HG03432 (cell line): ENCODE data around the gene ZACN.

Source experiments
- ATAC-seq: cut with Tn5 transposase; IDR thresholded peaks from one replicate; pipeline ENCODE4 v1.9.1; 2021; ENCODE audit warnings: mild to moderate bottlenecking, moderate library complexity; ENCODE audit not compliant: unreplicated experiment

Gene ZACN

DNA sequence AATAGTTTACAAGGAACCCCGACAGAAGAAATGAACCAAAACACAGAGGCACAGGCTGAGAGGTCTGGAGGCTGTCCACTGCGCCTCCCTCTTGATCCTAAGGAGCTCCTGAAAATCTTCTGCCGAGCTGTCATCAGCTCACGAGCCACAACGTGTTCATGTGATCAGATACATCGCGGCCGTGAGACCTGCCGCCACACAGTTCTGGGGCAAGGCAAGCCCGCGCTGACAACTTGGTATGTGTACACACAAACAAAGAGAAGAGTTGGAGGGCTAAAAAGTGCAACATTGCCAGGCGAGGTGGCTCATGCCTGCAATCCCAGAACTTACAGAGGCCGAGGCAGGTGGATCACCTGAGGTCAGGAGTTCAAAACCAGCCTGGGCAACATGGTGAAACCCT is 17.0 kb downstream of the ZACN start:
- no peak for ATAC-seq

DNA sequence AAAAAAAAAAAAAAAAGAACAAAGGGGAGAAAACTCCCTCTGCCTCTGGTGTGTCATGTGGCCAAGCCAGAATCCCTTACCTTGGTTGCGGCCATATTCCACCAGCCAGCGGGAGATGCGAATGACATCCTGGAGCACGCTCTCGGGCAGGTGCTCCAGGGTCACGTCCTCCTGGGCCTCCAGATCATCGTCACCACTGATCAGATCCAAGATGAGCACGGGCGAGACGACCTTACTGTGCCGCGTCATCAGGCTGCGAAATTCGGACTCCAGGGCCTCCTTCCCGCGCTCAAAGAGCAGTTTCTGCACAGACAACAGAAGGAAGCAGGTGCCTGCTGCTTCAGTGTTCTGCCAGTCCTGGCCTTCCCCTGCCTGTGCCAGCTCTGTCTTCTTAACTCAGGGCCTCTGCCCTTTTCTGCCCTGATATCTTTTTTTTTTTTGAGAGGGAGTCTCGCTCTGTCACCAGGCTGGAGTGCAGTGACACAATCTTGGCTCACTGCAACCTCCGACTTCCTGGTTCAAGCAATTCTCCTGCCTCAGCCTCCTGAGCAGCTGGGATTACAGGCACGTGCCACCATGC is 18.8 kb downstream of the ZACN start:
- no peak for ATAC-seq

DNA sequence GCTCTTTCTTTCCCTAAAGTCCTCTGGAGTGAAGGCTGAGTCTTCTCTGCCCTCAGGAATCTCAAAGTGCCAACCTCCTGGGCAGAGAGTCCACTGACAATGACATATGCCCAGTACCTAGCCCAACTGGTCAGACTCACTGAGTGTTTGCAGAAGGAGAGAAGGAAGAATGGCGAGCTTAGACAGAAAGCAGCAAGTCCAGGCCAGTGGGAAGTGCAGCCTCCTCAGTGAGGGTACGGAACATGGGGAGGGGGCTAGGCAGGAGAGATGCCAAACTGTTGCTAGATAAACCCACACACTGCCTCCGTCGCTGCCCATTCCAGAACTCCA is 23.9 kb downstream of the ZACN start:
- no peak for ATAC-seq

DNA sequence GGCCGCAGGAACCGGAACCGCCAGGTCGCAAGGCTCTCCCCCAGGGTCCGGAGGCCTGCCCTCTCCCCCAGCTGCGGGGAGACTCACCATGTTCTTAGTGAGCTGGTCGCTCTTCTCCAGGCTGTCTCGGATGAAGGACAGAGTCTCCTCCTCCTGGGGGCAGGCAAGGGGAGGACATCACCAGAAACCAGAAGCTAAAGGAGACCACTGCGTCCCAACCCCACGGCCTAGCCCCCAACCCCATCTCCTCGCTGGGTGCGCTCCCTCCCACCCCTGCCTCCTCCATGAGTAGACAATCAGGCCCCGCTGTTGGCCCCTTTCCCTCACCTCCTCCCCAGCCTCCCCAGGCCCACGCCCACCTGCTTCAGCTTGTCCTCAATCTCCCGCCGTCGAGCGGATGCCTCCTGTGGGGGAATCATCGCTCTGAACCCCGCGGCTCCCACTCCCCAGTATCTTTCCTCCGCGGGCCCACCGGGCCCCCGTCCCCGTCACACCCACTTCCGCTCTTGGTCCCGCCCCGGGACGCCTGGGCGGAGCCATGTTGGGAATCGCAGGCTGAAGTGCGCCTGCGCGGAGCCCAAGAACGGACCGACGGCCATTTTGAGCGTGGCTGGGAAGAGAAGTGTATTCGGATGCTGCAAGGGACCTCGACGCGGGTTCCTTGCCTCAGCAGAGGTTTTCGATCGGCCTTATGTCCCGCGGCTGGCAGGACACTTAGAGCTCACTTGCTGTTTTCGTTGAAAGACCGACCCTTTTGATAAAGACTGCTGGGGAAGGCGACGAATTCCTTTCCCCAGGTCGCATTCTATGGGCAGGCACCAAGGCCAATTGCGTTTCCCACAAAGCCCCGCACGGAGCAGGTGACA is 24.5 kb downstream of the ZACN start, which contains the start of gene EXOC7:
Gene EXOC7, minus strand, starts transcription at position 514 of the 866 bp plus-strand sequence. Its CDS starts 95 bp downstream, at position 419.
- ATAC-seq = peak; percentile 81

DNA sequence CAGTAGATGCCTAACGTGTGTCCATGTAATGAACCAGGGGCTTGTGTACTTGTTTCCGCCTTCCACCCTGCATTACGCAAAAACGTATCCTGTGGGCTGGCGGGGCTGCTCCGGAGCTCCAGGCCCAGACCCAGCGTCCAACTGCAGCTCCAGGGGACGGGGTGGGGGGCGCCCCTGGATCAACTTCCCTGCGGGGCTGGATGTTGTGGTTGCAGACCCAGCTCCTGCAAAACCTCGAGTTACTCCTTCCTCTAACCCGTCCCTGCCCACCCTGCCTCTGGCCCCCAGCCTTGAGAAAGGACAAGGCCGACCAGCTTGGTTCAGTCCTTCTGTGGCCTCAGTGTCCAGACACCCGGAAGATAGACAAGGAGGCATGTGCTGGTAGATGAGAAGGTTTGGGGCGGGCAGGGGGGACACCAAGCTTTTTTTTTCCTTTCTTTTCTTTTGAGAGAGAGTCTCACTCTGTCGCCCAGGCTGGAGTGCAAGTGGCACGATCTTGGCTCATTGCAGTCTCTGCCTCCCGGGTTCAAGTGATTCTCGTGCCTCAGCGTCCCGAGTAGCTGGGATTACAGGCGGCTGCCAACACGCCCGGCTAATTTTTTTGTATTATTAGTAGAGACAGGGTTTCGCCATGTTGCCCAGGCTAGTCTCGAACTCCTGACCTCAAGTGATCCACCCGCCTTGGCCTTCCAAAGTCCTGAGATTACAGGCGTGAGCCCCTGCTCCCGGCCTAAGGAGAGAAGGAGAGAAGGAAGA is 25.3 kb downstream of the ZACN start:
- ATAC-seq = no peak

DNA sequence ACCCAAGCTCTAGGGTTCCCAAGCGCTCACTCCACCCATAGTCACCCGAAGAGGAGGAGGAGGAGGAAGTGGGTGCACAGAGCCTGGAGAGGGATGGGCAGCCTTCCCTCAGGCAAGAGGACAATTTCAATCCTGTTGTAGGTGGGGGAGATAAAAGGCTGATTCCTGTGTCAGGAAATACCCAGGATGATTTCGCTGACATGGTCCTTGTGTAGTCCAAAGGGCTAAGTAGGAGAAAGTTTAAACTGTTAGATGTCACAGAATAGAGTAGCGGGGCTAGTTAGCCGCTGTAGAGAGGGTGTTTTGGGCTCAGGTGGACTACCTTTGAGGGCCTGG is 25.9 kb downstream of the ZACN start:
- no peak for ATAC-seq

DNA sequence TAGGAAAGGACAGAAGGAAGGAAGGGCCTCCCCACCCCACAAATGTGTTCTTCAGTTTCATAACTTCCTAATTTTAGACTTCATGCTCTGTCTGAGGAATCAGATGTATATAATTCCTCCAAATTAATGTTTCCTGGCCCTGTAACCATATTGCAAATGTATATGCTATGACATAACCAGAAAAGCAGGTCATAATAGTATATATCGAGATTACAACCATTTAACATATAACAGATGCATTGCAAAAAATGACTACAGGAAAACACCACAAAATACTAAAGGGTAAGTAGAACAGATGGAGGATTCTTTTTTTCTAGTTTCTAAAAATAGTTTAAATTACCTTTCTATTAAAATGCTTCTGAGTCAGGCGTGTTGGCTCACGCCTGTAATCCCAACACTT is 27.7 kb downstream of the ZACN start:
- ATAC-seq = no peak

DNA sequence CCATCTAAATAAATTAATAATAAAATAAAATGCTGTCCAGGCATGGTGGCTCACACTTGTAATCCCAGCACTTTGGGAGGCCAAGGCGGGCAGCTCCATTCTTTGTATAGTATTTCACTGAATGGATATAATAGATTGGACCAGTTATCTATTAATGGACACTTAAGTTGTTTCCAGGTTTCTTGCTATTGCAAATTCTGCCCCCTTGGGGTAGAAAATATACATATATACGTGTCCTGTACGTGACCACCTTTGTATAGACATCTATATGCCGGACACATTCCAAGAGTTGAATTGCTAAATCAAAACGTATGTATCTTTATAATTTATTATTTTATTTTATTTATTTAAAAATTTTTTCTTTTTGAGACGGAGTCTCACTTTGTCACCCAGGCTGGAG is 28.5 kb downstream of the ZACN start:
- ATAC-seq = no peak

DNA sequence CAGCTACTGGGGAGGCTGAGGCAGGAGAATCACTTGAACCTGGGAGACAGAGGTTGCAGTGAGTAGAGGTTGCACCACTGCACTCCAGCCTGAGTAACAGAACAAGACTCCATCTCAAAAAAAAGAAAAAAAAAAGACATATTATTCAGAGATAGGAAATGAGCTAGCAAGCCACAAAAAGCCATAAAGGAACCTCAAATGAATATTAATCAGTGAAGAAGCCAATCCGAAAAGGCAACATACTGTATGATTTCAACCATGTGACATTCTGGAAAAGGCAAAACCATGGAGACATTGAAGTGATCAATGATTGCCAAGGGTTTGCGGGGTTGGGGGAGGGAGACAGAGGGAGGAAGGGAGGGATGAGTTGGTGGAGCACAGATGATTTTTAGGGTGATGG is 33.0 kb downstream of the ZACN start:
- no peak for ATAC-seq

DNA sequence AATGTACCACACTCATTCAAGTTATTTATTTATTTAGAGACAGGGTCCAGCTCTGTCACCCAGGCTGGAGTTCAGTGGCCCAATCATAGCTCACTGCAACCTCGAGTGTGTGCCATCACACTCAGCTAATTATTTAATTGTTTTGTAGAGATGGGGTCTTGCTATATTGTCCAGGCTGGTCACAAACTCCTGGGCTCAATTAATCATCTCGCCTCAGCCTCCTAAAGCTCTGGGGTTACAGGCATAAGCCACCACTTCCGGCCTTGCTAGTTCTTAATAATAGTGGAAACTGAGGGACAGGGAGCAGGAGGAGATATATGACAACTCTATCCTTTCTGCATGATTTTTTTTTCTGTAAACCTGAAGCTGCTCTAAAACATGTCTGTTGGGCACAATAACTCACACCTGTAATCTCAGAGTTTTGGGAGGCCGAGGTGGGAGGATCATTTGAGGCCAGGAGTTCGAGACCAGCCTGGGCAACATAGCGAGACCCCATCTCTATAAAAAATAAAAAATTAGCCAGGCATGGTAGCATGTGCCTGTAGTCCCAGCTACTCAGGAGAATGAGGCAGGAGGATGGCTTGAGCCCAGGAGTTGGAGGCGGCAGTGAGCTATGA is 36.3 kb downstream of the ZACN start:
- no peak for ATAC-seq

DNA sequence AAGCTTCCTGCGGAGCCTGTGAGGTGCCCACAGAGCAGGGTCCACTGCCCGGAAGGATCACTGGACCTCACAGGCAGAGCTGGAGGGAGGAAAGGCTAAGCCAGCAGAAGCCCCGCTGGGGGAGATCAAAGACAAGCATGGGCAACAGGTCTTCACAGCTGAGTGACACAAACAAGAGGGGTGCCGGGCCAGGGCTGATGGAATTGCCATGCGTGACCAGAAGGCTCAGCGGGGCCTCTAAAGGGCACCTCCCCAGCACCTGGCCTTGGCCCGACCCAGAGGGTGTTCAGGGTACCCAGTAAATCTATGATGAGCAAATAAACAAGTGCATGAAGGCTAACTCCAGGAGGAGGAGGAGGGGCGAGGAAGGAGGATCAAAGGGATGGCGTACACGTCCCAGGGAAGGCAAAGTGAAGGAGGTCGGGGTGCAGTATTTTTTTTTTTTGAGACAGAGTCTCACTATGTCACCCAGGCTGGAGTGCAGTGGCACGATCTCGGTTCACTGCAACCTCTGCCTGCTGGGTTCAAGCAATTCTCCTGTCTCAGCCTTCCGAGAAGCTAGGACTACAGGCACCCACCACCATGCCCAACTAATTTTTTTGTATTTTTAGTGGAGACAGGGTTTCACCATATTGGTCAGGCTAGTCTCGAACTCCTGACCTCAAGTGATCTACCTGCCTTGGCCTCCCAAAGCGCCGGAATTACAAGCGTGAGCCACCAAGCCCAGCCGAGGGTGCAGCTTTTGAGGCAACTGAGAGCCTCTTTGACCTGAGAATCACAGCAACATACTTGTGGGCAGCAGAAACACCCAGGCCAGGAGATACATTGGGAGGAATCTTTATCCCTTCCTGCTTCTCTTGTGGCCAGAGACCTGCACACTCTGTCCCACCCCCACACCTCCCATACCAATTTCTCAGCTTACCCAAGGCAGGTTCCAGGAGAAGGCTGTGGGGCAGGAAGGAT is 40.7 kb downstream of the ZACN start:
- ATAC-seq = no peak

DNA sequence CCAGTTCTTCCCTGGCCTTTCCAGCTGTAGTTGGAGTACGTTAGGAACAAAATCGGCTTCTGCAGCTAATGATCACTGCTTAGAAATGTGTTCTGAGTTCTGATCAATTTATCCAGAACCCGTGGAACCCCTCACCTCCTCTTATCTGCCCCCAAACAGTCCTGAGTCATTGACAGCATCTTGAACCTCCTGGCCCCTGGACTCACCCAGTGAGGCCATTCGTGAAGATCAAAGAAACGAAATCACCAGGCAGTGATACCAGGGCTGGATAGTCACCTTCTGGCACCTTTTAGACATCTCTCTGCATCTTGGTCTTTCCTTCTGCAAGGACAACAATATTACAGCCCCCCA is 41.7 kb downstream of the ZACN start:
- no peak for ATAC-seq

DNA sequence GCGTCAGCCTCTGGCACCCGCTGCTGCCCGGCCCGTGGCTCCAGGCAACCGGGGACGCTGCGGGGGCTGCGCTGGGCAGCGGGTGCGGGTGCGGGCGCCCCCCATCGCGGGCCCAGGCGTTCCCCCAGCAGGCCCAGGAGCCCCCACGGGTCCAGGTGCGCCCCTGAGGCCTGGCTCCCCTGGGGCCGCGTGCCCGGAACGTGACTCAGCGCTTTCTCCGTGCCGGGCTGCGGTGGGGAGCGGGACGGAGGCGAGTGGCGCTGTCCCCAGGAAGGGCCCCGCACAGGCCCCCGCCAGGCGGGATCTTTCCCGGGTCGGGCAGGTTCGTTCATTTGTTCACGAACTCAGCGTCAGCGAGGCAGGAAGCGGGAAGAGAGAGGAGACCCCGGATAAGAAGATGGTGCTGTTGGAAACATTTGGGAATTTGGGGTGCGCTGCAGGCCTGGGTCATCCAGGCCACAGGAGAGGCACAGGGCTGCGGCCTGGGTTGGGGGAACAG is 43.0 kb downstream of the ZACN start:
- ATAC-seq = peak; percentile 21

DNA sequence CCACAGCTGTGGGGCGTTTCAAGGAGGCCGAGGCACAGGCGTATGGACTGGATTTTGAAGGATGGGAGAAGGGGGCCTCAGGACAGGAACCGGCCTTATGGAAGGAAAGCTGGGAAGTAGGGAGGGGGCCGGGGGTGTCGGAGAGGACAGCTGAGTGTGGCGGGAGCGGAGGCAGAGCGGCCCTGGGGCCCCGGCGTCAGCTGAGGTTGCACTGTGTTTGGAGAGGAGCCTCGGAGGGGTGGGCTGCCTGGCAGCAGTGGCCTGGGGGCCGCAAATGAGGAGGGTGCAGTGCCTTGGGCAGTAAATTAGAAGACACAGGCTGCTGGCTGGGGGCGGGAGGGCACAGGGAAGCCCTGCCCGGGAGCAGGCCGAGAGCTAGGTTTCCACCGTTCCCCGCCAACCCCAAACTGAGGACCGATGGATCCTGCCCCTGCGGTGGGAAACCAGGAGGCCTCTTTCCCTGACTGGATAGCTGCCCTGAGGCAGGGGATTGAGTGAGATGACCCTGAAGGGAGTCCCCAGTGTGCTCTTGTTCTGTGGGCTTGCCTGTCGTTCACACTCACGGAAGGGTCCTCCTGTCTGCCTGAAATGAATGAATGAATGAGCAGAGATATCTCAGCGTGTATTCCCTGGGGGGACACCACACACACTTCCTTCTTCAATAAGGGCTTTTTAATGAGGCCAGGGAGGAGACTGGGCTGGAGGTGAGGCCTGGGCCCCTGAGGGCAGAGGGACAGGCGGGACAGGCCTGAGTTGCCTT is 43.6 kb downstream of the ZACN start:
- ATAC-seq = no peak

DNA sequence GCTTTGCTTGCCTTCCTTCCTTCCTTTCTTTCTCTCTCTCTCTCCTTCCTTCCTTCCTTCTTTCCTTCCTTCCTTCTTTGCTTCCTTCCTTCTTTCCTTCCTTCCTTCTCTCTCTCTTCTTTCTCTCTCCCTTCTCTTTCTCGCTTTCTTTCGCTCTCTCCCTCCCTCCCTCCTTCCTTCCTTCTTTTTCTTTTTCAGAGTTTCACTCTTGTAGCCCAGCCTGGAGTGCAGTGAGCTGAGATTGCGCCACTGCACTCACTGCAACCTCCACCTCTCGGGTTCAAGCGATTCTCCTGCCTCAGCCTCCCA is 44.2 kb downstream of the ZACN start:
- no peak for ATAC-seq

DNA sequence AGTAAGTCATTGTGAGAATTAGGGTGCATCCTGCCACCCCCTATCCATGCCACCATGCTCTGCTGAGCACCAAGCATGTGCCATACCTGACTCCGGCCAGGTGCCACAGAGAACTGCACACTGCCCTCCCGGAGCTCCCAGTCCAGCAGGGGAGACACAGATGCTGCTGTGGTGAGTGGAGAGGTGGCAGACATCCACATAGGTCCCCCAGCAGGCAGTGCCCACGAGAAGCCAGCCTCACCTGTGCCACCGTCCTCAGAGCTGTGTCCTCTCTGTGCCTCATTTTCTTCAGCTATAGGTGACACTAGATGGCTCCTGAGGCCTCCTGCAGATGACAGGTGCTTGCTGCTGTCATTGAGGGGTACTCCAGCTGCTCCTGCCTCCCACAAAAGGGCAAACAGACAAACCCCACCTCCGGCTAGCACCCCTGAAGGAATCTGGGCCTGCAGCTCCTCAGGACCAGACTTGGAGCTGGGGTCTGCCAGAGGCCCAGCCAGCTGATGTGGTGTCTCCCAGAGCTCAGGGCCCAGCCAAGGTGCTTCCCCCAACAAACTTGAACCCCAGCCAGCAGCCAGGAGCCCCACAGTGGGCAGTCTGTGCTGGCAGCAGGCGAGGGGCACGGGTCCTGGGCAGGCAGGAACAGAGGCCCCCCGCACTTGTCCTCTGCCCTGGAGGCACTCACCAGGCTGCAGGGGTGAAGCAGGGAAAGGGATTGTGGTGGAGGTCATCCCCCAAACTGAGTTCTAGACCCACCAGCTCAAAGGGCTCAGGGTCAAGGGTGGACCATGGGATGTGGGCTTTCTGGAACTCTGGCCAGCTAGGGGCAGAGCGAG is 45.0 kb downstream of the ZACN start:
- no peak for ATAC-seq

DNA sequence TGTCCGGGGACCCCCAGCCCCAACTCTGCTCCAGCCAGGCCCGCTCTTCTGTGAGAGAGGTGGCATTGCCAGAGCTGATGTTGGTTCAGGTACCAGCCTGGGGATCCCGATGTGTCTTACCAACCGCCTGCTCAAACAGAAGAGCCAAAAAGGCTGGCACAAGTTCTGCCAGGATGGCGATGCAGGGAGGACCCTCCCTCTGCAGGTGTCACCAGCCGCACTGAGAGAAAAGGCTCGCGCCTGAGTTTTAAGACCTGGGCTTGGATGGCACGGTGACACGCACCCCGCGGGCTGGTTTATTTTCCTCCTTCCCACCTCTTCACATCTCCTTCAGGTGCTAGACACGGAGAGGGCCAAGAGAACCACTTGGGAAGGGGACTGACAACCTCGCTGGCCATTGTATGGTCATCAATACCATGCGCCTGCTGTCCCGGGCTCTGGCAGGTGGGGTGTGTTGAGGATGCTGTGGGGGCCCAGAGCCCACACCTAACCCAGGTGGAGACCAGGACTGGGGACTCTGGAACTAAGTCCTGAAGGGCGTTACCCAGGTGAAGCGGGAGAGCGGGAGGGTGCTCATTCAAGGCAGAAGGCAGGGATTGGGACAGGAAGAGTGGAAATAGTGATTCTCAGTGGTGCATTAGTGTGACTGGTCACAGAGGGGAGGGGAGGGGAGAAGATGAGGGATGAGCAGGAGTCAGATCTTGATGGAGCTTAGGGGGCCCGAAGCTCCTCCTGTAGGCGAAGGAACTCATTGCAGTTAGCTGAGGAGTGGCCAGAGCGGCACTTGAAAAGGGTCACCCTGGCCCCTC is 45.8 kb downstream of the ZACN start:
- ATAC-seq = no peak

DNA sequence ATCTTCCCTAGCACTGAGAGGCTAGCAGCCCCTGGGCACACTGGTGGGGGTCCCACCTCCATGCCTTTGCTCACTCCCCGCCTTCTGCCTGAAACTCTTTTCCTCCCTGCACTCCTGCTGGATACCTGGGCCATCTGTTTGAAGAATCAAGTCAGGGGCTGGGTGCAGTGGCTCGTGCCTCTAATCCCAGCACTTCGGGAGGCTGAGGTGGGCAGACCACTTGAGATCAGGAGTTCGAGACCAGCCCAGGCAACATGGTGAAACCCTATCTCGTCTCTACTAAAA is 46.4 kb downstream of the ZACN start:
- no peak for ATAC-seq
